ENCODE data around the gene MBD3L2B. TPM values are rescaled to one million over a fixed set of nuclear protein-coding genes. Genes with fewer than 3 reads are reported as not detected.

The MBD3L2B gene
- total RNA-seq, 1 experiment from 2014 or later, result not detected

DNA sequence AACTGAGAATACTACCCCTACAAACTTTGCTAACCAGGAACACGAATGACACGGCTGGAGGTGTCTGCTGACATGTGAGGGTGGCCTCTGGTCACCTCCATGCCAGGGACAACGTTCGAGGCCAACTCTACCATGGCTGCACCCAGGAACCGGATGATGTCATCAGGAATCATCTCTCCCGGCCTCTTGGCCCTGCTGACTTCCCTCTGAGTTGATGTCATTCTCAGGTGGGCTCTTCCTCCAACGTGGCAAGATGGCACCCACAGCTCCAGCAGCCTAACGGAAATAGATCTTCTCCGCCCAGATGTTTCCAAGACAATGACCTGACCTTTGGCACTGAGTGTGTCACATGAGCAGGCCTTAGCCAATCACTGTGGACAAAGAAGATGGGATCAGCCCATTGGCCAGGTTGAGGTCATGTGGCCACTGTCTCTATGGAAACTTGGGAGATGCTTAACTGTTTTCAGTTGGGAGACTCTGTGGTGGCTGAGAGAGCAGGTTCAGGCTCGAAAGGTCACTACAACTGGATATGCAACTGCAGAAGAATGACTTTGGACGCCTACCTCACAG is 15.0 kb downstream of the MBD3L2B start:
- Histone ChIP-seq H3K9me3 (ENCODE audit: low read length) (no peaks in the 10 kb centered on the region), H3K4me3 (ENCODE audit: low read length) (no peak overlapping the region), H3K4me2 (ENCODE audit: low read depth, low read length, poor library complexity, severe bottlenecking) (no peak overlapping the region), H3K4me1 (ENCODE audit: low read length) (no peaks in the 10 kb centered on the region), H3K27ac (ENCODE audit: low read length) (no peak overlapping the region), H3K9ac (ENCODE audit: low read length) (no peak overlapping the region), H3K27me3 (ENCODE audit: low read length) (no peaks in the 10 kb centered on the region), H3K9me2 (replicated peaks; ENCODE audit: insufficient read depth, low read length) (no peaks in the 10 kb centered on the region), H2AFZ (ENCODE audit: low read length) (peak overlapping the region; percentile 50; the same call in 1 of the 2 replicates), H3K36me3 (ENCODE audit: insufficient read depth, low read length) (no peaks in the 10 kb centered on the region), H4K20me1 (ENCODE audit: insufficient read depth, low read depth, low read length) (no peaks in the 10 kb centered on the region), H3K79me2 (ENCODE audit: low read length) (no peaks in the 10 kb centered on the region)
- DNase-seq, result peak; percentile 64

- Histone ChIP-seq H3K4me1 (ENCODE audit: low read length) (no peaks in the 10 kb centered on the region), H3K9me3 (ENCODE audit: low read length) (no peaks in the 10 kb centered on the region), H2AFZ (ENCODE audit: low read length) (no peak overlapping the region), H3K27ac (ENCODE audit: low read length) (no peak overlapping the region), H3K27me3 (ENCODE audit: low read length) (no peaks in the 10 kb centered on the region), H3K79me2 (ENCODE audit: low read length) (no peaks in the 10 kb centered on the region), H3K4me3 (ENCODE audit: low read length) (no peak overlapping the region), H3K4me2 (ENCODE audit: low read depth, low read length, poor library complexity, severe bottlenecking) (no peak overlapping the region), H4K20me1 (ENCODE audit: insufficient read depth, low read depth, low read length) (no peaks in the 10 kb centered on the region), H3K9me2 (replicated peaks; ENCODE audit: insufficient read depth, low read length) (no peaks in the 10 kb centered on the region), H3K9ac (ENCODE audit: low read length) (no peak overlapping the region), H3K36me3 (ENCODE audit: insufficient read depth, low read length) (no peaks in the 10 kb centered on the region)
- peak; percentile 69 for DNase-seq
Observed at GRCh38 chr19:7004313-7004931, 16.8 kb downstream of the MBD3L2B start.

- Histone ChIP-seq H3K4me2 (ENCODE audit: low read depth, low read length, poor library complexity, severe bottlenecking) (no peak overlapping the region), H3K9ac (ENCODE audit: low read length) (no peak overlapping the region), H3K4me1 (ENCODE audit: low read length) (no peaks in the 10 kb centered on the region), H2AFZ (ENCODE audit: low read length) (no peak overlapping the region), H3K9me3 (ENCODE audit: low read length) (no peaks in the 10 kb centered on the region), H3K36me3 (ENCODE audit: insufficient read depth, low read length) (no peaks in the 10 kb centered on the region), H3K4me3 (ENCODE audit: low read length) (no peak overlapping the region), H3K79me2 (ENCODE audit: low read length) (no peaks in the 10 kb centered on the region), H4K20me1 (ENCODE audit: insufficient read depth, low read depth, low read length) (no peaks in the 10 kb centered on the region), H3K9me2 (replicated peaks; ENCODE audit: insufficient read depth, low read length) (no peaks in the 10 kb centered on the region), H3K27me3 (ENCODE audit: low read length) (no peaks in the 10 kb centered on the region), H3K27ac (ENCODE audit: low read length) (no peak overlapping the region)
- DNase-seq, result no peak
Observed at GRCh38 chr19:7000816-7001215, 20.4 kb downstream of the MBD3L2B start.

GRCh38 chr19:7000333-7000732 is 20.9 kb downstream of the MBD3L2B start:
- DNase-seq, result no peak
- Histone ChIP-seq H3K4me1 (ENCODE audit: low read length) (no peaks in the 10 kb centered on the region), H4K20me1 (ENCODE audit: insufficient read depth, low read depth, low read length) (no peaks in the 10 kb centered on the region), H3K36me3 (ENCODE audit: insufficient read depth, low read length) (no peaks in the 10 kb centered on the region), H3K79me2 (ENCODE audit: low read length) (no peaks in the 10 kb centered on the region), H3K4me2 (ENCODE audit: low read depth, low read length, poor library complexity, severe bottlenecking) (no peak overlapping the region), H3K4me3 (ENCODE audit: low read length) (no peak overlapping the region), H2AFZ (ENCODE audit: low read length) (no peak overlapping the region), H3K27ac (ENCODE audit: low read length) (no peak overlapping the region), H3K9ac (ENCODE audit: low read length) (no peak overlapping the region), H3K9me3 (ENCODE audit: low read length) (peaks cover 1% of the 10 kb centered on the region; the same call in 1 of the 2 replicates), H3K9me2 (replicated peaks; ENCODE audit: insufficient read depth, low read length) (no peaks in the 10 kb centered on the region), H3K27me3 (ENCODE audit: low read length) (no peaks in the 10 kb centered on the region)

GRCh38 chr19:6999933-7000332 is 21.3 kb downstream of the MBD3L2B start:
- Histone ChIP-seq H3K79me2 (ENCODE audit: low read length) (no peaks in the 10 kb centered on the region), H3K9me3 (ENCODE audit: low read length) (peaks cover 5% of the 10 kb centered on the region; the same call in 1 of the 2 replicates), H3K4me1 (ENCODE audit: low read length) (no peaks in the 10 kb centered on the region), H2AFZ (ENCODE audit: low read length) (no peak overlapping the region), H4K20me1 (ENCODE audit: insufficient read depth, low read depth, low read length) (no peaks in the 10 kb centered on the region), H3K9ac (ENCODE audit: low read length) (no peak overlapping the region), H3K27ac (ENCODE audit: low read length) (no peak overlapping the region), H3K9me2 (replicated peaks; ENCODE audit: insufficient read depth, low read length) (no peaks in the 10 kb centered on the region), H3K27me3 (ENCODE audit: low read length) (no peaks in the 10 kb centered on the region), H3K36me3 (ENCODE audit: insufficient read depth, low read length) (no peaks in the 10 kb centered on the region), H3K4me2 (ENCODE audit: low read depth, low read length, poor library complexity, severe bottlenecking) (no peak overlapping the region), H3K4me3 (ENCODE audit: low read length) (no peak overlapping the region)
- no peak for DNase-seq

- H2AFZ ChIP-seq (ENCODE audit: low read length), result no peak overlapping the region
Observed at GRCh38 chr19:6997679-6998445, 23.4 kb downstream of the MBD3L2B start.

GRCh38 chr19:6996810-6997209 is 24.4 kb downstream of the MBD3L2B start:
- no peak overlapping the region for H3K4me2 ChIP-seq (ENCODE audit: low read depth, low read length, poor library complexity, severe bottlenecking)
- H3K4me3 ChIP-seq (ENCODE audit: low read length), result no peak overlapping the region
- peaks cover 10% of the 10 kb centered on the region; the same call in 1 of the 2 replicates for H3K9me3 ChIP-seq (ENCODE audit: low read length)
- H4K20me1 ChIP-seq (ENCODE audit: insufficient read depth, low read depth, low read length), result no peaks in the 10 kb centered on the region
- no peak for DNase-seq
- H3K36me3 ChIP-seq (ENCODE audit: insufficient read depth, low read length), result no peaks in the 10 kb centered on the region
- H2AFZ ChIP-seq (ENCODE audit: low read length), result no peak overlapping the region
- H3K9ac ChIP-seq (ENCODE audit: low read length), result no peak overlapping the region
- H3K4me1 ChIP-seq (ENCODE audit: low read length), result no peaks in the 10 kb centered on the region
- H3K27ac ChIP-seq (ENCODE audit: low read length), result no peak overlapping the region
- no peaks in the 10 kb centered on the region for H3K79me2 ChIP-seq (ENCODE audit: low read length)
- H3K27me3 ChIP-seq (ENCODE audit: low read length), result no peaks in the 10 kb centered on the region
- H3K9me2 ChIP-seq (replicated peaks; ENCODE audit: insufficient read depth, low read length), result no peaks in the 10 kb centered on the region

More at GRCh38 chr19:6997679-6998445, 23.4 kb downstream of the MBD3L2B start:
- H3K4me3 ChIP-seq (ENCODE audit: low read length), result no peak overlapping the region
- H3K27me3 ChIP-seq (ENCODE audit: low read length), result no peaks in the 10 kb centered on the region
- no peaks in the 10 kb centered on the region for H3K4me1 ChIP-seq (ENCODE audit: low read length)
- no peaks in the 10 kb centered on the region for H3K36me3 ChIP-seq (ENCODE audit: insufficient read depth, low read length)
- H3K27ac ChIP-seq (ENCODE audit: low read length), result no peak overlapping the region
- H4K20me1 ChIP-seq (ENCODE audit: insufficient read depth, low read depth, low read length), result no peaks in the 10 kb centered on the region
- H3K4me2 ChIP-seq (ENCODE audit: low read depth, low read length, poor library complexity, severe bottlenecking), result no peak overlapping the region
- H3K9ac ChIP-seq (ENCODE audit: low read length), result no peak overlapping the region
- no peak for DNase-seq
- no peaks in the 10 kb centered on the region for H3K79me2 ChIP-seq (ENCODE audit: low read length)
- no peaks in the 10 kb centered on the region for H3K9me2 ChIP-seq (replicated peaks; ENCODE audit: insufficient read depth, low read length)
- H3K9me3 ChIP-seq (ENCODE audit: low read length), result peaks cover 10% of the 10 kb centered on the region; the same call in 1 of the 2 replicates

DNA sequence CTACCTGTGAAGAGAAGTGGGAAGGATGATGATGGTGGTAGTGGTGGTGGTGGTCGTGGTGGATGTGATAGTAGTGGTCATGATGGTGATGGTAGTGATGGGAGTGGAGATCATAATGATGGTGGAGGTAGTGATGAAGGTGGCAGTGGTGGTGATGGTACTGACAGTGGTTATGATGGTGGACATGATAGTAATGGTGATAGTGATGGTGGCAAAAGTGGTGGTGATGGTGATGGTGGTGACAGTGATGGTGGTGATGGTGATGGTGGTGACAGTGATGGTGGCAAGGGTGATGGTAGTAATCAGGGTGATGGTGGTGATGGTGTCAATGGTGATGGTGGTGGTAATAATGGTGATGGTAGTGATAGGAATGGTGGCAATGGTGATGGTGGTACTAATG is 26.2 kb downstream of the MBD3L2B start:
- Histone ChIP-seq H3K9me2 (replicated peaks; ENCODE audit: insufficient read depth, low read length) (no peaks in the 10 kb centered on the region), H4K20me1 (ENCODE audit: insufficient read depth, low read depth, low read length) (no peaks in the 10 kb centered on the region), H3K9ac (ENCODE audit: low read length) (no peak overlapping the region), H3K4me2 (ENCODE audit: low read depth, low read length, poor library complexity, severe bottlenecking) (no peak overlapping the region), H3K27me3 (ENCODE audit: low read length) (no peaks in the 10 kb centered on the region), H3K9me3 (ENCODE audit: low read length) (peaks cover 10% of the 10 kb centered on the region; the same call in 1 of the 2 replicates), H3K27ac (ENCODE audit: low read length) (no peak overlapping the region), H3K36me3 (ENCODE audit: insufficient read depth, low read length) (no peaks in the 10 kb centered on the region), H3K4me3 (ENCODE audit: low read length) (no peak overlapping the region), H2AFZ (ENCODE audit: low read length) (no peak overlapping the region), H3K79me2 (ENCODE audit: low read length) (no peaks in the 10 kb centered on the region), H3K4me1 (ENCODE audit: low read length) (no peaks in the 10 kb centered on the region)
- DNase-seq, result no peak
